WTC11 (cell line): ENCODE data around the gene IL23R.

ENCODE experiments used
- CTCF ChIP-seq: fragments of 200-600 bp; IDR thresholded peaks from 2 replicates; pipeline ENCODE4 v1.8.0; 2022; ENCODE audit warnings: antibody characterized with exemption
- E2F5 ChIP-seq: sonication (generic); formaldehyde crosslinking; IDR thresholded peaks from 2 replicates; pipeline ENCODE4 v1.8.1; 2022; ENCODE audit warnings: mild to moderate bottlenecking, moderate library complexity, missing genetic modification reagents
- JUN ChIP-seq: sonication (generic); formaldehyde crosslinking; IDR thresholded peaks from 2 replicates; pipeline ENCODE4 v1.8.0; 2023; ENCODE audit warnings: mild to moderate bottlenecking, missing genetic modification reagents
- NR2C2 ChIP-seq: sonication (generic); formaldehyde crosslinking; IDR thresholded peaks from 2 replicates; pipeline ENCODE4 v1.8.0; 2022; ENCODE audit warnings: mild to moderate bottlenecking, missing genetic modification reagents
- SP1 ChIP-seq: sonication (generic); formaldehyde crosslinking; conservative IDR thresholded peaks from 2 replicates; pipeline ENCODE4 v1.8.1; 2022; ENCODE audit warnings: missing genetic modification reagents
- USF2 ChIP-seq: sonication (generic); formaldehyde crosslinking; IDR thresholded peaks from 2 replicates; pipeline ENCODE4 v1.8.1; 2023; ENCODE audit warnings: mild to moderate bottlenecking, missing genetic modification reagents, moderate library complexity
- ZNF281 ChIP-seq: sonication (generic); formaldehyde crosslinking; IDR thresholded peaks from 2 replicates; pipeline ENCODE4 v1.8.0; 2023; ENCODE audit warnings: mild to moderate bottlenecking, missing genetic modification reagents
- ZNF512 ChIP-seq: sonication (generic); formaldehyde crosslinking; IDR thresholded peaks from 2 replicates; pipeline ENCODE4 v1.8.1; 2022; ENCODE audit warnings: missing genetic modification reagents, borderline replicate concordance
- TF ChIP-seq, protein P1 (sequence below): sonication (generic); formaldehyde crosslinking; IDR thresholded peaks from 2 replicates; pipeline ENCODE4 v1.8.0; 2022; ENCODE audit warnings: mild to moderate bottlenecking, missing genetic modification reagents

DNA sequence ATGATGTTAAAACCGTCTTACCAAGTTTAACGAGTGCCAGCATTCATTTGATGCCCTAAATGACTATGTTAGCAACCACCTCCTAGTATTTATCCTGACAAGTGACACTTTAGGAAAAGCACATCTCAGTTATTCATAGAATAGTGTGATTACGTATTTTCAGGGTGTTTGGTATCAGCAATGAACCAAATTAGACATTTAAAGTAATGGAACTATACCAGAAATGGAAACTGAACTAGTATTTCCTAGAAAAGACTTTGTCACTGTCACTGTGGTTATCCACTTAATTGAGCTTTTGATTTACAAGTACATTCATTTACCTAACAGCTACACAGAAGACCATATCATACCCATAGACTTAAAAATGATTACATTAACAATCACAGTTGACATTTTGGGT, 137.8 kb downstream of the IL23R start:
- TF ChIP-seq CTCF: no peak
- no peak for TF ChIP-seq ZNF512
- TF ChIP-seq USF2 (CRISPR knock-in tag): no peak
- TF ChIP-seq ZNF281 (CRISPR knock-in tag): no peak
- TF ChIP-seq SP1: no peak
- TF ChIP-seq E2F5: no peak
- TF ChIP-seq, protein P1, sequence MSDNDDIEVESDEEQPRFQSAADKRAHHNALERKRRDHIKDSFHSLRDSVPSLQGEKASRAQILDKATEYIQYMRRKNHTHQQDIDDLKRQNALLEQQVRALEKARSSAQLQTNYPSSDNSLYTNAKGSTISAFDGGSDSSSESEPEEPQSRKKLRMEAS (CRISPR knock-in tag): no peak
- no peak for TF ChIP-seq JUN (CRISPR knock-in tag)
- no peak for TF ChIP-seq NR2C2 (CRISPR knock-in tag)
